GM19467 (cell line): Measurements from ENCODE around the gene FHIT.
"Not testable (repeated sequence)": the region's sequence is repeated elsewhere in the genome, so short reads cannot be mapped to it uniquely, and the experiment has no call there.

Source experiments
- ATAC-seq: cut with Tn5 transposase; IDR thresholded peaks from one replicate; pipeline ENCODE4 v1.9.1; 2021; ENCODE audit warnings: mild to moderate bottlenecking, moderate library complexity; ENCODE audit not compliant: unreplicated experiment

Gene FHIT

DNA sequence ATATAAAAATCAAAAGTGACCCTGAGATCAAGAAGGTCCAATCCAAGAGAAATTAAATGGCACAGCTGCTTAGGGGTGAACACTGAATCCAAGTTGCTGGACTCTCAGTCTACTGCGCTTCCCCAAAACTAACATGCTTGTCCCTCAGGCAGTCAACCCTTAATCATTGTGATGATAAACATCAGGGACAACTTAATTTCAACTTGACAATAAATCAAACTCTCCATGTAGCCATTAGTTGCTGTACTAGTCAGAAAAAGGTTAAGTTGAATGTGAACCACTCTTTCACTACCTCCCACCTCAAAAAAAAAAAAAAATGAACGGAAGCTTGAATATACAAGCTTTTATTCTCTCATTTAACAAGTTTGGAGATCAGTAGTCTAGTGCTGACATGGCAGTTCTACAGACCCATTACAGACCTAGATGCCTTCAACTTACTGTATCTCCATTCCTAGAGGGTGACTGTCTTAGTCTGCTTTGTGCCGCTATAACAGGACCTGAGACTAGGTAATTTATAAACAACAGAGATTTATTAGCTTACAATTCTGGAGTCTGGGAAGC is 185.7 kb downstream of the FHIT start:
- no peak for ATAC-seq

DNA sequence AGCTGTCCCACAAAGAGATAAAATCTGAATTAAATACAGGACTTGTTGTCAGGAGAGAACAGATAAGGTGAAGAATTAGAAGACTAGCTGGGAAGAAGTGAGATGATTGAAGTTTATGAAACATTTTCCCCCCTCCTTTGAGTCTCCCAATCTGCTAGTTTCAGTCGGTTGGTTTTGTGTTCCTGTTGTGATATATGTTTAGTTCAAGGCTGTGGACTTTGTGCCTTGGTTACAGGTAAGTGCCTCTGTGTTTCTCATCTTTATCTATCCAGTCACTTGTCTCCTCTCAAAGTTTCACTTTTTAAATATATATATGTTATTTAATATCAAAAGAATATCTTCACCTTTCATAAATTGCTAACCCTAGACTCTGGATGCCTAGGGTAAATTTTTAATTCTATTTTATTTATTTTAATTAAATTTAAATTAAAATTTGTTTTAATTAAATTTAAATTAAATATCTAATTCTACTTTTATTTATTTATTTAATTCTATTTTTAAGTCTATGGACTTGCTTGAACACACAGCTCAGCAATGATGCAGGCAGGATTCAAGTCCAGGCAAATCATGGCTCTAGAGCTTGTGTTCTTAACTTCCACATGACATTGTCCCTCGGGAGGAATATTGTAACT is 190.0 kb downstream of the FHIT start:
- no peak for ATAC-seq

DNA sequence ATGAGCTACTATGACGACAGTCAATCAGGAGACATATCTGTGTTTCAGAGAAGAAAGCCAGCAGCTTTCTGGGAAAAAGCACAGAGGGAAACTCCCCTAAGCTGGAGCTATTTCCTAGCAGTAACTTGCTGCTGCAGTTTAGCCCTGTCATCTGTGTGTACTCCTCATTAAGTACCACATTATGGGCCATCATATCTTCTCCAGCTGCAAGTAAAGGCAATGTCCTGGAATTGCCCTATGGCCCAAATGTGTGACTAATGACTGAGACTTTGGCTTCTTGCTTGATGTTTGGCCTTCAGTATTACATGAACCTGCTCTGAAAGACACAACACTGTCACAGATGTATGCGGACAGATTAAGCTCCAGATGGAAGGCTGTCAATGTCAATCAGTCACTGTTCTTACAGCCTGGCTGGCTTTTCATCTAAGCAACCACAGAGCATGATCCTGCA is 190.8 kb downstream of the FHIT start:
- ATAC-seq: no peak

DNA sequence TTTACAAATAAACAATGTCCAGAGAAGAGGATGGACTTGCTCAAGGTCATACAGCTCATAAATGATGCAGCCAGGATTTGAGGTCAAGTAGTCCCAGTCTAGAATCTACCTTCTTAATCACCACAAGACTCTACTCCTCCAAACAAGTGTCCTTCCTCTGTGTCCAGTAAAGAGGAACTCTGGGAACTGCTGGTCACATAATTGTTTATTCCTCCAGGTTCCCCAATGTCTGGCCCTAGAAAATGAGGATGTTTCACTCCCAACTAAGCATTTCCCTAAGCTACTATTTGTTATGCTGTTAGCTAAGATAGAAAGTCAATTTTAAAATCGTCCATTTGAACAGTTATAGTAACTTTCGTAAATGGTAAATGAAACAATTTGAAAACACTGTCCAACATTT is 192.4 kb downstream of the FHIT start:
- ATAC-seq: no peak

DNA sequence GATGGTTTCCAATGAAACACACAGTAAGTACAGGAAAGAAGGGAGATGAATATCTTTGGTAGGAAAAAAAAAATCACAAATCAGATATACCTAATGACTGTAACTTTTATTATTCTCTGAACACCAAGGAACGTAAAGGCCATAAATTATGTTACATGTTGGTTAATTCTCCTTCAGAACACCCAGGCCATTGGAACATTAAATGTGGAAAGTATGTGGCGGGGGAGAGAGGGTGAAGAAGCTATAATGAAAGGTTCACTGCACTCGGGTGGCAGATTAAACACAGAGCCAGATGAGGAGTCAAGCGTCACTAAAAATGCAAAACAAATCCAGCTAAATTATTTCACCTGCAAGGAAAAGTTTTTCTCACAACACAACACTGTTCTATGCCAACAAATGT is 193.8 kb downstream of the FHIT start:
- no peak for ATAC-seq

DNA sequence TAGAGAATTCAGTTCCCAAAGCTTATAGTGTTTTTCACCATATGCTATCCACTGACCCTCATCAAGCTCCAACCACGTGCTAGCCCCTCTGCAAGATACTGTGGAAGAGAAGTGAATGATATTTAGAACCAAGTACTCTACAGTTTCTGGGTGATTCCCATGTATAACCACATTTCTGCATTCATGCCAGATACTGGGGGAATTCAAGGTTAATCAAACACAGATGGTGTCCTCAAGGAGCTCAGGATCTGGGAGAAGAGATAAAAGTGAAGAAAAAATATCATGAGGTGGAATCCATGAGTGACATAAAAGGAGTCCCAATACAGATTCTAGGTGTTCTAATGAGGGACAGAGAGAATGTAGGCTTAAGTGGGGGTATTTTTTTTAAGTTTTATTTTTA is 195.8 kb downstream of the FHIT start:
- ATAC-seq: no peak

DNA sequence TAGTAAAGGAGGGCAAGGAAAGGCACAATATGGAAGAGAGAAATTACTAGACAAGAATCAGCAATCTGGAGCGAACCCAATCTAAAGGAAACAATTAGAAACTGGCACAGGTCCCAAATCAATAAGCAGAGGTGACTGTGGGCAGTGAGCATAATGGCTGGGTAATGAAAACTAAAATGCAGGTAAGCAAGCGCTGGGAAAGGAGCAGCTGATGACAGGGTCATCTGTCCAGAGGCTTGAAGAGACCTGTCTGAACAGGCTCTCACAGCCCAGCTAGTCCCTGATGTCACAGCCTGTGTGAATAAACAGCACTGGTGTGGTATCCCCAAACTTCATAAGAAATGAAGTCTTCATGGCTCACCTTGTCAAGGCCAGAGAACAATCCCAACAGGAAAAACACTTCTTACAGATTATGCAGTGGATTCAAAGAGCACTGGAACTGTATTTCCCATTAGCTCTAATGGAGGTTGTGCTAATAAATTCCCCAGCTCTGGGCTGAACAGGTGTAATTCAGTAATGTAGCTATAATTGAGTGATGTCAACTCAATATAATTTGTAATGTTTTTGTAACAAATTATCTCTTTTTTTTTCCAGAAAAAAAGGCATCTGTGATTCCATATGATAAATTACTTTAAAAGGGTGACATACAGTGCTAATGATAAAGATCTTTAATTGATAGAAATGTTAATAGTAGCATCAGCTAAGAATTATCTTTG is 197.3 kb downstream of the FHIT start:
- ATAC-seq: no peak

DNA sequence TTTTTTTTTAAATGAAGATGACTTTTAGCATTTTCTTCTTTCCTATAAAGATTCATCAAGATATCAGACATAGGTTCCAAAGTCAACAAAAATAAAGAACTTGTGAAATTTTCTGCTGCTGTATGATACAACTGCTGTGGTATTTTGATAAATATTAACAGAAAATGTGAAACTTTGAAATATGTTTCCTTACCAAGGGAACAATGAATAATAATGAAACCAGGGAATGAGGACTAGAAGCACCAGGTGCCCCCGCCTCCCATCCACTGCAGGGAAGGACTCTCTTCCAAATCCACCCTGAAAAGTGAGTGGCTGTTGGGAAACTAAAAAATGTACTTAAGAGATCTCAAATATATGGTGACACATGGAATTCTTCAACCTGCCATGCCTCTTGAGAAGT is 198.4 kb downstream of the FHIT start:
- no peak for ATAC-seq

DNA sequence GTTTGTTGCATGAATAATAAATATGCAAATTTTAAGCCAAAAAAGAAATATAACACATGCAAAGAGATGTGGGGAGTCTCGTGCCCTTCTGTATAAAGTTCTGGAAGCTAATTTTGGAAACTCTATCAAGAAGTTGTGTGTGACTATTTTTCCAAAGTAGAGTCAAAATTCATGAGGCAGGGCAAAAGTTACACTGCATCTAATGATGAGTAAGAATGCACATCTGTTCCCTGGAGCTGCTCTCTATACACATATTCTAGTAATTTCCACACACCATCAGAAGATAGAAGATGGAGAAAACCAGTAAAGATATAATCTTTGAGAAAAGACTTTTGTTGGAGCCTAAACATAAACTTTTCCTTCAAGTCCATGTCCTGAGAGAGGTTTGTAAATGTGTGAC is 199.6 kb downstream of the FHIT start:
- ATAC-seq: no peak

DNA sequence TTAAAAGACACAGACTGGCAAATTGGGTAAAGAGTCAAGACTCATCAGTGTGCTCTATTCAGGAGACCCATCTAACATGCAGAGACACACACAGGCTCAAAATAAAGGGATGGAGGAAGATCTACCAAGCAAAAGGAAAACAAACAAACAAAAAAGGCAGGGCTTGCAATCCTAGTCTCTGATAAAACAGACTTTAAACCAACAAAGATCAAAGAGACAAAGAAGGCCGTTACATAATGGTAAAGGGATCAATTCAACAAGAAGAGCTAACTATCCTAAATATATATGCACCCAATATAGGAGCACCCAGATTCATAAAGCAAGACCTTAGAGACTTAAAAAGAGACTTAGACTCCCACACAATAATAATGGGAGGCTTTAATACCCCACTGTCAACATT is 206.1 kb downstream of the FHIT start:
- not testable (repeated sequence) for ATAC-seq

DNA sequence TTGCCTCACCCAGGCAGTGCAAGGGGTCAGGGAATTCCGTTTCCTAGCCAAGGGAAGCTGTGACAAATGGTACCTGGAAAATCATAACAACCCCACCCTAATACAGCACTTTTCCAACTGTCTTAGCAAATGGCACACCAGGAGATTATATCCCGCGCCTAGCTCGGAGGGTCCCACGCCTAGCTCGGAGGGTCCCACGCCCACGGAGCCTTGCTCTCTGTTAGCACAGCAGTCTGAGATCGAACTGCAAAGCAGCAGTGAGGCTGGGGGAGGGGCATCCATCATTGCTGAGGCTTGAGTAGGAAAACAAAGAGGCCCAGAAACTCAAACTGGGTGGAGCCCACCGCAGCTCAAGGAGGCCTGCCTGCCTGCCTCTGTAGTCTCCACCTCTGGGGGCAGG is 208.1 kb downstream of the FHIT start:
- ATAC-seq: no peak

DNA sequence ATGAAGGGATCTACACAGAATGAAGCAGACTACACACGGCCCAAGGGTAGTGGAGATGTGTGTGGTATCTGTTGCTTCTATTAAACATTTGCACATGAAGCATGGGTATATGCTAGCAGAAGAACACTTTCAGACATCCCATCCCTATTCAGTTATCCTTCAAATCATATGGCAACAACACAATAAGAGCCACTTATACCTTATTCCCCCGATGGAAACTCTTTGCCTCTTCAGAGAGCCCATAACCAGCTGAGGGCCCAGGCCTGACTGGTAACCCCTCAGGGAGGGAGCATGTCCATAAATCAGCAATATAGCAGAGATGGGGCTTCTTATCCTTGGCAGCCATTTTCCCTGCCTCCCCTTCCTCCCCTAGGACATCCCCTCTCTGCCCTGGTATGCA is 210.6 kb downstream of the FHIT start:
- ATAC-seq: no peak

DNA sequence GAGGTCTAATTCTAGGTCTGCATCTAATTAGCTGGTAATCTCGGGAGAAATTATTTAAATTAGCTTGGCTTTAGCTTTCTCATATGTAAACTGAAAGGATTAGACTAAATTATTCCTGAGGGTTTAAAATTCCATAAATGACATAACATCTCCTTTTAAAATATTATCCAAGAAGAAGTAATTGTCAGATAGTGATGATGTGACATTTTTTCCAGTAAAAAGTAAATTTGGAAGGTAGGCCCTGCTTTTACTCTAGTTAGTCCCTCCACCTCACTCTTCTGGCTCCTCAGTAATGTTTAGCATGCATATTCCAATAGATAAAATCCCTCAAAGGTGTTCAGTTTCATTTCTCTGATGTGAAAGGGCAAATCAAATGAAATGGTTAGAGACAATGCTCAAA is 215.7 kb downstream of the FHIT start:
- ATAC-seq: no peak

DNA sequence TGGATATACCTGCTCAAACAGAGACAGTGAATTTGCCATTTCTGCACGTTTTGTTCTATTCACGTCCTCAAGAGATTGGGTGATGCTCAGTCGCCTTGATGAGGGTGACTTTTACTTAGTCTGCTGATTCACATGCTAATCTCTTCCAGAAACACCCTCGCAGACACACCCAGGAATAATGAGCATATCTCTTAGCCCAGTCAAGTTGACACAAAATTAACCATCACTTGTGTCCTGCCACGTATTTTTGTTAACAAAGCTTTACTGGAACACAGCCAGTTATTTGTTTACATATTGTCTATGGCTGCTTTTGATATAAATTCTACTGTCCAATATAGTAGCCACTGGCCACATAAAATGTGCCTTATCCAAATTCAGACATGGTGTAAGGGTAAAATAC is 218.3 kb downstream of the FHIT start:
- no peak for ATAC-seq

DNA sequence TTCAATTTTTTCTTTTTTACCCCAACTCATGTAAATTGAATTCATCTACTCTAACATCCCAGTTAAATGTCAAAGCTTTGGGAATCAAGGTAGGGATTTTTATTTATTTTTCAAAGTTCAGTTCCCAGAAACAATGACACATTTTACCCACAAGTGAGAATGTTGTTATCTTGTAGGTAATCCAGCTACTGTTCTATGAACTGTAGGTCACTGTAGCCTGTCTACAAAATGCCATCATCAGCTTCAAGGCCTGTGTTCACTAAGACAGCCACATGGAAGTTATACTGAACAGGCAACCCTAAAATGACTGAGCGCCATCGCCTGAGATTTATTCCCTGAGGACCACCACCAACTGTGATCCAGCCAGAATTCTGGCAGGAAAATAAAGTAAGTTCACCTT is 219.7 kb downstream of the FHIT start:
- ATAC-seq: no peak

DNA sequence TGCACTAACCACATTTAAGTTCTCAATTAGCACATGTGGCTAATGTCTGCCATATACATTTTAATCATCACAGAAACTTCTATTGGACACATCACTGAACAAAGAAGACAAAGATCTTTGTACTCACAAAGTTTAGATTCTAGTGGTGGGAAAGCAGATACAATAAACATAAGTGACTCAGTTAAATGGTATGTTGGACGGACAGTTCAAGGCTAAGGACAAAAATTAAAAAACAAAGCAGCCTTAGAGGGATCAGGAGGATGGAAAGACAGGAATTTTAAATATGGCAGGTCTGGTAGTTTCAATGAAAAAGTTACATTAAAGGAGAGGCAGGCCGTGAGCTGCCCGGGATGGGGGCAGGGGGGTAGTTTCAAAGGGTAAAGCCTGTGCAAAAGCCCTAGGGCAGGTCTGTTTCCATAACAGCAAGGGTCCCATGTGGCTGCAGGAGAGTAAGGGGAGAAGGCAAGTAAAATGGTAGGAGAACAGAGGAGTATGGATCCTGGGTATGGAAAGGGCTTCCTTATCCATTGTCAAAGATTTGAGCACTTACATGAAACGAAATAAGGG is 220.7 kb downstream of the FHIT start:
- no peak for ATAC-seq

DNA sequence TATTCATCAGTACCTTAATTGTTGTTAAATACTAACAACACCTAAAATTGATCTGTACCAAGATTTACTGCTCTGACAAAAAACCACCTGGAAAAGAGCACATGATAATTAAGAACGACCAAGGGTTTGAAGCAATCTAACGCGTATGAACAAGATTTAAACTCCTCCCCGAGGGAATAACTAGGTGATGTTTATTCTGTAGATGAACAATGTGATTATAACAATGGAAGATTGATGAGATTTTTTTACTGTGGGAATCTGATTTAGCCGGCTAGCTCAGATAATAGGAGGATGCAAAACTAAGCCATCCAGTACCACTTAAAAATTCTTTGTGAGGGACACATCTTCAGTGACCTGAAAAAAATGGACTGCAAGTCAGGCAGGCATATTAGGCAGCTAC is 222.1 kb downstream of the FHIT start:
- no peak for ATAC-seq

DNA sequence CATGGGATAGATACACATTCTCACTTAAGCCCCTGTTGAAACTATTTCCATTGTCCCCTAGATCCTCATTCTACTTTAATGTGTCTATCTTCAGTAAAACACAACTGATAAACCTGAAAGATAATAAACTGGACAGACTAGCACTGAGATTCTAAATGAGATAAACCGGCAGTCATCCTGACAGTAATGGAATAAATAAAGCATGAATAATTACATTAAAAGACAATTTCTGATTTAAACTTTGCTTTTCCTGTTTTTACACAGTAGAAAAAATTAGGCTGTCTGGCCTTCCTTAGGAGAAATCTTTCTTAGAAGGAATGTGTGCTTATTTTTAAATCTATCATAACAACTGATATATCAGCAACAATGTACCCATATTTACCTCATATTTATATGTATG is 232.4 kb downstream of the FHIT start:
- ATAC-seq: no peak

DNA sequence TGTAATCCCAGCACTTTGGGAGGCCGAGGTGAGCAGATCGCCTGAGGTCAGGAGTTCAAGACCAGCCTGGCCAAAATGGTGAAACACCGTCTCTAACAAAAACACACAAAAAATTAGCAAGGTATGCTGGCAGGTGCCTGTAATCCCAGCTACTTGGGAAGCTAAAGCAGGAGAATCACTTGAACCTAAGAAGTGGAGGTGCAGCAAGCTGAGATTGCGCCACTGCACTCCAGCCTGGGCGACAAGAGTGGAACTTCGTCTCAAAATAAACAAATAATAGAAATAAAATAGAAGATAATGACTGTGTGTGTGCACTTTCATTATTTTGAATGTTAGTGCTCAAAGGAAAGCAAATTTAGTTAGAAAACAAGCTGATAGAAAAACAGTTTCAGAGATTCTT is 234.2 kb downstream of the FHIT start:
- not testable (repeated sequence) for ATAC-seq

DNA sequence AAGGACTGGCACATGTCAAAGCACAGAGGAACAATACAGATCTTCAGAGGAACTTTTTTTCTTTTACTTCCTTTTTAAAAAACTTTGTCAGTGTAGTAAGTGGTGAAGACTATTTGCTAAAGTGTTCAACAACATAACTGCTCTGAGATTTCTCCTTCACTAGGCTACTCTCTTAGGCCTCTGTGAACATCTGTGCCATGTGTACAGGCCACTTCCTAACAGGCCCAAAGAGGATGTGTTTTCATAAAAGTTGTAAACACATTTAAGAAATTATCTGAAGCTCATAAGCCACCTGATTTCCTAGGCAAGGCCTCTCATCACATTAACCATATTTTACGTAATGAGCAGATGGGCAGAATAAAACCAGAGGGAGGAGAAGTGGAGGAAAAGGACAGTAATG is 235.4 kb downstream of the FHIT start:
- no peak for ATAC-seq

DNA sequence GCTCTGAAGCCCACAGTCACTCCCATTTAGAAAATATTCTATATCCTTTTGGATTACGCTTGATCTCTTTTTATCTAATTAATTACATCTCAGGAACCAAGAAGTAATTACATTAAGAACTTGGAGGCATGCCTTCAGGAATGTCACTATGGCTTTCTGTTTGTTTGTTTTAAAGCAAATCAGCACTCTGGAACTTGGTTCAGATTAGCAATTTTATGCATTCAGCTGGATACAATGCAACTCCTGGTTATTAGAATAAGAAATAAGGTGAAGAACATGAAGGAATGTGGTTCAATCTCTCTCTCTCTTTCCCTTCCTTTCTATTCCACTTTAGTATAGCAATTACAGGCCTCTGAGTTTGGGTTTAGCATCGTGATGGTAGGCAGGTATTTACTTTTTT is 235.8 kb downstream of the FHIT start:
- no peak for ATAC-seq

DNA sequence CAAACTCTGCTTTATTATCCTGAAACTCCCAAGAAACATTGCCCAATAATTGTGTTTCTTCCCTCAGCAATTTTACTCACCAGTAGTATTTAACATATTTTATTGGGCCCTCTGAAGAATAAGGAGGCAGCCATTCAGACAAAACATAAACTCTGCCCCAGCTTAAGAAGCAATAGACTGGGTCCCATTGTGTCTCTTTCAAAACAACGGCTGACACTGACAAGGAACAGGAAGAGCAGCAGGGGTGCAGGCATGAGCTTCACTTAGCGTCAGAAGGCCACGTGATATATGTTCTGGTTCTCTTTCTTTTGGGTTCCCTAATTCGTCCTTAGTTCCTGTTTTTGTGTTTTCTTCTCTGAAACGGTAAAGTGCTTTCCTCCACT is 242.3 kb downstream of the FHIT start:
- no peak for ATAC-seq
